GM12878 (cell line): ENCODE measurements around the gene XKRX. TPM values are rescaled to one million over a fixed set of nuclear protein-coding genes. Genes with fewer than 3 reads are reported as not detected.

Source experiments
- ATAC-seq: fragments of 200-7000 bp; cut with Tn5 transposase; 3 replicates; pipeline ENCODE4 v1.9.1; 2020; ENCODE audit warnings: mild to moderate bottlenecking, moderate library complexity
- BruUV-seq: library from RNA; stranded (reverse); fragments of 400-500 nt; replicated peaks from 2 replicates; lab custom pipeline; 2021; lab: Mats Ljungman, UMichigan
- CTCF ChIA-PET: fragments of 300-600 bp; sonication (Branson Sonifier 250); formaldehyde crosslinking; extraction: SDS; loops from one replicate; lab custom pipeline; 2021; ENCODE audit warnings: inconsistent platforms; lab: Yijun Ruan, JAX
- POLR2A ChIA-PET: fragments of 350-600 bp; formaldehyde crosslinking; extraction: SDS; loops from one replicate; lab custom pipeline; 2021; ENCODE audit warnings: inconsistent platforms; lab: Charles Lee
- RAD21 ChIA-PET: fragments of 300-600 bp; sonication (Branson Sonifier 250); formaldehyde crosslinking; loops from one replicate; lab custom pipeline; 2023; ENCODE audit warnings: antibody characterized with exemption; ENCODE audit not compliant: unreplicated experiment; lab: Charles Lee
- SMC1A ChIA-PET: fragments of 300-600 bp; sonication (Branson Sonifier 250); formaldehyde crosslinking; loops from one replicate; lab custom pipeline; 2023; ENCODE audit not compliant: unreplicated experiment, uncharacterized antibody; lab: Charles Lee
- DNase-seq: peaks from one replicate; pipeline ENCODE4 v3.0.0-alpha.2; 2011; ENCODE audit warnings: low read depth, low spot score
- FAIRE-seq: peaks from 3 replicates; lab custom pipeline; 2011; peaks lifted over from hg19 to GRCh38; lab: Jason Lieb, UNC
- H2AFZ ChIP-seq: 2 replicates; pipeline ENCODE4 v1.6.0; 2011; ENCODE audit warnings: low read depth, low read length, control low read depth; ENCODE audit not compliant: control insufficient read depth
- H3K27ac ChIP-seq: 2 replicates; pipeline ENCODE4 v1.5.1; 2011; ENCODE audit warnings: control low read depth; ENCODE audit not compliant: control insufficient read depth, insufficient read depth
- H3K27me3 ChIP-seq, 2 experiments: replicated peaks in 1 of 2; 2 replicates each; pipeline versions ENCODE4 v1.6.0 to v1.6.1; 2011; ENCODE audit warnings: low read length in 1 of 2; ENCODE audit not compliant: control insufficient read depth in 2 of 2, insufficient read depth in 2 of 2
- H3K36me3 ChIP-seq, 2 experiments: 2 replicates each; pipeline ENCODE4 v1.5.1; 2011; ENCODE audit warnings: low read length in 1 of 2; ENCODE audit not compliant: control insufficient read depth in 2 of 2, insufficient read depth in 2 of 2
- H3K4me1 ChIP-seq: 2 replicates; pipeline ENCODE4 v1.6.1; 2011; ENCODE audit warnings: mild to moderate bottlenecking, low read length, moderate library complexity, mixed read lengths; ENCODE audit not compliant: control insufficient read depth, insufficient read depth
- H3K4me2 ChIP-seq: 2 replicates; pipeline ENCODE4 v1.6.0; 2011; ENCODE audit warnings: control low read depth; ENCODE audit not compliant: control insufficient read depth, insufficient read depth
- H3K4me3 ChIP-seq: fragments of 200-600 bp; sonication (generic); 2 replicates; pipeline ENCODE4 v1.5.1; 2016
- H3K79me2 ChIP-seq: 2 replicates; pipeline ENCODE4 v1.6.0; 2011; ENCODE audit warnings: low read length; ENCODE audit not compliant: control insufficient read depth, insufficient read depth
- H3K9ac ChIP-seq: 2 replicates; pipeline ENCODE4 v1.8.0; 2011; ENCODE audit warnings: low read length, control low read depth, mixed read lengths; ENCODE audit not compliant: control insufficient read depth, insufficient read depth
- H3K9me3 ChIP-seq: replicated peaks from 3 replicates; pipeline ENCODE4 v1.5.1; 2011; ENCODE audit warnings: mild to moderate bottlenecking, low read length; ENCODE audit not compliant: control insufficient read depth, insufficient read depth
- H4K20me1 ChIP-seq: 2 replicates; pipeline ENCODE4 v1.6.0; 2011; ENCODE audit not compliant: control insufficient read depth, insufficient read depth
- ELK1 ChIP-seq: IDR thresholded peaks from 2 replicates; pipeline ENCODE4 v1.6.1; 2012; ENCODE audit warnings: low read depth, low read length, improper control_type of control experiment
- GABPA ChIP-seq: IDR thresholded peaks from 2 replicates; pipeline ENCODE4 v1.6.1; 2014; ENCODE audit warnings: antibody characterized with exemption, low read depth, mild to moderate bottlenecking, inconsistent platforms
- MTA3 ChIP-seq: IDR thresholded peaks from 2 replicates; pipeline ENCODE4 v1.6.1; 2012; ENCODE audit warnings: low read length, inconsistent platforms, borderline replicate concordance
- PKNOX1 ChIP-seq: fragments of 450-650 bp; IDR thresholded peaks from 2 replicates; pipeline ENCODE4 v1.6.1; 2016; ENCODE audit warnings: mild to moderate bottlenecking
- RCOR1 ChIP-seq: conservative IDR thresholded peaks from 2 replicates; pipeline ENCODE4 v1.6.1; 2012; ENCODE audit warnings: low read depth, low read length, improper control_type of control experiment
- RELB ChIP-seq: fragments of 450-650 bp; IDR thresholded peaks from 2 replicates; pipeline ENCODE4 v1.6.1; 2017; ENCODE audit warnings: low read depth, mild to moderate bottlenecking, moderate library complexity
- SUPT20H ChIP-seq: IDR thresholded peaks from 2 replicates; pipeline ENCODE4 v1.6.1; 2011; ENCODE audit warnings: low read depth, mild to moderate bottlenecking, low read length, moderate library complexity, borderline replicate concordance; ENCODE audit not compliant: control insufficient read depth
- TBL1XR1 ChIP-seq: IDR thresholded peaks from 2 replicates; pipeline ENCODE4 v1.6.1; 2012; ENCODE audit warnings: low read depth, low read length, improper control_type of control experiment
- WGBS: methylation state at CpG from one replicate; pipeline ENCODE4 v1.1.6; 2016; ENCODE audit warnings: low lambda C conversion rate; ENCODE audit not compliant: insufficient replicate concordance, insufficient coverage; ENCODE audit errors: missing lambda C conversion rate; 5-methylcytosine and 5-hydroxymethylcytosine counted together
- in situ Hi-C: fragments of 300-500 bp; cut with MboI; formaldehyde crosslinking; loops from 9 replicates; pipeline ENCODE4 v1.14.3; 2018; ENCODE audit warnings: mixed read lengths
- intact Hi-C: fragments of 100-400 bp; cut with micrococcal nuclease; formaldehyde crosslinking; loops from one replicate; pipeline ENCODE4 v1.14.2; 2022; ENCODE audit not compliant: unreplicated experiment
- polyA plus RNA-seq, 11 experiments: library from polyadenylated mRNA; depleted of rRNA in 4 of 11; unstranded in 6 of 11; stranded (reverse) in 5 of 11; fragments of >200 nt; fragmentation: Nextera tagmentation in 4 of 11; fragmentation: Illumina TruSeq in 1 of 11; extraction: Ambion mirVana in 4 of 11; extraction: Trizol in 1 of 11; gene quantifications; 1 replicate in 1 of 11; 2 replicates in 10 of 11; pipeline versions ENCODE4 v1.2.1 to v1.2.3, GENCODE V29; 2011 to 2016; ENCODE audit warnings: inconsistent platforms in 2 of 11, missing spikeins in 2 of 11, low read depth in 1 of 11
- total RNA-seq, 4 experiments: library from RNA; depleted of rRNA in 3 of 4; stranded (reverse); fragments of >200 nt in 3 of 4; fragmentation: Illumina TruSeq in 1 of 4; extraction: Trizol in 1 of 4; gene quantifications; 2 replicates each; pipeline versions ENCODE4 v1.2.1 to v1.2.3, GENCODE V29; 2013 to 2021
- TF ChIP-seq, protein P1 (sequence below): fragments of 450-650 bp; conservative IDR thresholded peaks from 2 replicates; pipeline ENCODE4 v1.6.1; 2017; ENCODE audit warnings: mild to moderate bottlenecking, moderate library complexity
- TF ChIP-seq, protein P2 (sequence below): fragments of 450-650 bp; IDR thresholded peaks from 2 replicates; pipeline ENCODE4 v1.6.1; 2016; ENCODE audit warnings: mild to moderate bottlenecking

XKRX gene
- total and polyA plus RNA-seq, 10 of the 15 experiments (the other 5 are each of a cell fraction or from before 2014, with no cell fraction given): 0.07 to 0.30 (median 0.22) TPM; not detected in 4

DNA sequence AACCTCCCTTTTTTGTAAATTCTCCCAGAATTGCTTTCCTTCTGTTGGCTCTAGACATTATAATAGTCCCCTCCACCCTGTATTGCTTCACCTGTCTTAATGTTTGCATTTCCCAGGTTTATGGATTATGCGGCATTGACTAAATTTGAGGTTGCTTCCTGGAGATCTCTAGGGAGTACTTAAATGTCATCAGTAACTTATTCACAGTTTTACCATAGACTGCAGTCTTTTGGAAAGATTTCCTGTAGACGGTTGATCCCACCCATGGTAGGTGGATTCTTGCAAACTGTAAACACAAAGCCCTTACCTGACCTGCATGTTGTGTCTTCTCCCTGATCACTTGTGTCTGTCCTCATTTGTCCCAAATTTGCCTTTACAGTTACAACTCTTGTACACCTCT lies 48.3 kb downstream of the XKRX start:
- Histone ChIP-seq H3K4me1 (no peaks in the 10 kb centered on the region), H3K4me2 (no peak overlapping the region), H3K9me3 (no peaks in the 10 kb centered on the region), H3K36me3 (no peaks in the 10 kb centered on the region), H3K9ac (no peak overlapping the region), H4K20me1 (no peaks in the 10 kb centered on the region), H2AFZ (no peak overlapping the region), H3K79me2 (no peaks in the 10 kb centered on the region), H3K27ac (no peak overlapping the region), H3K27me3 (no peaks in the 10 kb centered on the region), H3K4me3 (no peak overlapping the region)
- FAIRE-seq (no peak), ATAC-seq (no peak), DNase-seq (no peak)
- in situ Hi-C loops (no loop called here), intact Hi-C loops (no loop called here)
- TF ChIP-seq RELB: no peak
- ChIA-PET CTCF (no interaction called here), SMC1A (no interaction called here), RAD21 (no interaction called here), POLR2A (no interaction called here)
- WGBS: 65% methylated on average over 2 of the region's 2 CpGs
- BruUV-seq: no TSS peak

- H3K9ac ChIP-seq: no peak within 1 kb of the TSS
- TF ChIP-seq GABPA: no peak
- TF ChIP-seq RCOR1: no peak
- TF ChIP-seq SUPT20H: no peak
- TF ChIP-seq PKNOX1: no peak
- TF ChIP-seq, protein P1, sequence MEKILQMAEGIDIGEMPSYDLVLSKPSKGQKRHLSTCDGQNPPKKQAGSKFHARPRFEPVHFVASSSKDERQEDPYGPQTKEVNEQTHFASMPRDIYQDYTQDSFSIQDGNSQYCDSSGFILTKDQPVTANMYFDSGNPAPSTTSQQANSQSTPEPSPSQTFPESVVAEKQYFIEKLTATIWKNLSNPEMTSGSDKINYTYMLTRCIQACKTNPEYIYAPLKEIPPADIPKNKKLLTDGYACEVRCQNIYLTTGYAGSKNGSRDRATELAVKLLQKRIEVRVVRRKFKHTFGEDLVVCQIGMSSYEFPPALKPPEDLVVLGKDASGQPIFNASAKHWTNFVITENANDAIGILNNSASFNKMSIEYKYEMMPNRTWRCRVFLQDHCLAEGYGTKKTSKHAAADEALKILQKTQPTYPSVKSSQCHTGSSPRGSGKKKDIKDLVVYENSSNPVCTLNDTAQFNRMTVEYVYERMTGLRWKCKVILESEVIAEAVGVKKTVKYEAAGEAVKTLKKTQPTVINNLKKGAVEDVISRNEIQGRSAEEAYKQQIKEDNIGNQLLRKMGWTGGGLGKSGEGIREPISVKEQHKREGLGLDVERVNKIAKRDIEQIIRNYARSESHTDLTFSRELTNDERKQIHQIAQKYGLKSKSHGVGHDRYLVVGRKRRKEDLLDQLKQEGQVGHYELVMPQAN: no peak
- no peak for TF ChIP-seq TBL1XR1
- TF ChIP-seq, protein P2, sequence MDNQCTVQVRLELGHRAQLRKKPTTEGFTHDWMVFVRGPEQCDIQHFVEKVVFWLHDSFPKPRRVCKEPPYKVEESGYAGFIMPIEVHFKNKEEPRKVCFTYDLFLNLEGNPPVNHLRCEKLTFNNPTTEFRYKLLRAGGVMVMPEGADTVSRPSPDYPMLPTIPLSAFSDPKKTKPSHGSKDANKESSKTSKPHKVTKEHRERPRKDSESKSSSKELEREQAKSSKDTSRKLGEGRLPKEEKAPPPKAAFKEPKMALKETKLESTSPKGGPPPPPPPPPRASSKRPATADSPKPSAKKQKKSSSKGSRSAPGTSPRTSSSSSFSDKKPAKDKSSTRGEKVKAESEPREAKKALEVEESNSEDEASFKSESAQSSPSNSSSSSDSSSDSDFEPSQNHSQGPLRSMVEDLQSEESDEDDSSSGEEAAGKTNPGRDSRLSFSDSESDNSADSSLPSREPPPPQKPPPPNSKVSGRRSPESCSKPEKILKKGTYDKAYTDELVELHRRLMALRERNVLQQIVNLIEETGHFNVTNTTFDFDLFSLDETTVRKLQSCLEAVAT: no peak
- no peak for TF ChIP-seq MTA3
- no peak for TF ChIP-seq ELK1
Measured at GRCh38 chrX:100874325-100874724, 54.4 kb downstream of the XKRX start, which contains the start of gene NOX1. Gene NOX1 (minus strand): TSS chrX:100874359. CDS start chrX:100874139, 220 bp downstream.

More at GRCh38 chrX:100874325-100874724, 54.4 kb downstream of the XKRX start, which contains the start of gene NOX1:
- FAIRE-seq (no peak), DNase-seq (no peak), ATAC-seq (peak; percentile 48)
- Histone ChIP-seq H3K4me1 (no peaks in the 10 kb centered on the region), H3K4me3 (no peak within 1 kb of the TSS), H3K27me3 (no peaks in the 10 kb centered on the region; a peak in 1 of 4 replicates), H3K79me2 (no peaks in the 10 kb centered on the region), H3K27ac (no peak within 1 kb of the TSS), H2AFZ (no peak within 1 kb of the TSS), H3K4me2 (no peak within 1 kb of the TSS), H3K36me3 (no peaks in the 10 kb centered on the region), H3K9me3 (no peaks in the 10 kb centered on the region), H4K20me1 (no peaks in the 10 kb centered on the region)
- ChIA-PET CTCF (no interaction called here), POLR2A (no interaction called here), SMC1A (interaction anchor here (1.3 kb wide), 1 partner anchor 44 kb away, joined by 4 read pairs; no protein-coding TSS in a partner anchor), RAD21 (no interaction called here)
- in situ Hi-C loops (no loop called here), intact Hi-C loops (no loop called here)
- no TSS peak for BruUV-seq
- 67% methylated on average over 2 of the region's 2 CpGs for WGBS
